HG03045 (cell line): ENCODE data around the gene ALK.

Experiments used
- ATAC-seq: cut with Tn5 transposase; IDR thresholded peaks from one replicate; pipeline ENCODE4 v1.9.1; 2021; ENCODE audit warnings: mild to moderate bottlenecking, moderate library complexity; ENCODE audit not compliant: unreplicated experiment

The ALK gene

DNA sequence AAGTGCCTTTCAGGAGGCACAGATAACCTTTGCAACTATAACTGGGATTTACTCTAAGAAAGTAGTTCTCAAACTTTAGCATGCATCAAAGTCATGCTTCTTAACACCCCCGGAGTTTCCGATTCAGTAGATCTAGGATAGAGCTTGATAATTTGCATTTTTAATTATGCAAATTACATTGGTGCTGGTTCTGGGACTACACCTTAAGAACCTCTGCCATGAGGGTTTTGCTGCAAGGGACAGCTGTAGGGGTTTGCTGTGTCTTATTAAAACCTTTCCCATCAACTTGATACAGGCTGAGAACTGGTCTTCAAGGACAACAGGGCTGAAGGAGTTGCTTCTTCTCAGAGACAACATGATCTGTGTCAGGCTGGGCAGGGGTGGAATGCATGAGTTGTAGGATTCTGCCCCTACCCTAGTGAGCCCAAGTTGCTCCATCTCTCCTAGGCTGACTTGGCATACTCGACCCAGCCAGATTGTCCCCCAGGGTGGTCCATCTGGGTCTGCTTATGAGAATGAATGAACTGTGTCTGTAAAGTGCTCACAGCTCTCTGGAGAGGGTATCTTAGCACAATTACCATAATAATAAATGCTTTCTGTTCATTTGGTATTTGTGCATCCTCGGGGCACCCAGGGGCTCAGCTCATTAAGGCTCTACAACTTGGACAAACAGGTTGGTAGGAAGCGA is 573.5 kb downstream of the ALK start:
- ATAC-seq: no peak

DNA sequence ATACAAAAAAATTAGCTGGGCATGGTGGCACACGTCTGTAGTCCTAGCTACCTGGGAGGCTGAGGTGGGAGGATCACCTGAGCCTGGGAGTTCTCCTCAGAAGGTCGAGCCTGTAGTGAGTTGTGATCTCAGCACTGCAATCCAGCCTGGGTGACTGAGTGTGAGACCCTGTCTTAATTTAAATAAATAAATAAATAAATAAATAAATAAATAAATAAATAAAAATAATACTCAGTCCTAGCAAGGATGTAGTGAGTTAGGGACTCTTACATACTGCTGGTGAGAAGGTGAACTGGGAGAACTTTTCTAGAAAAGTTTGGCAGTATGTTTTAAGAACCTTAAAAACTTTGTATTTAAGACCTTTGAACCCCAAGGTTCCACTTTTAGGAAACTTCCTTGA is 576.1 kb downstream of the ALK start:
- no peak for ATAC-seq

DNA sequence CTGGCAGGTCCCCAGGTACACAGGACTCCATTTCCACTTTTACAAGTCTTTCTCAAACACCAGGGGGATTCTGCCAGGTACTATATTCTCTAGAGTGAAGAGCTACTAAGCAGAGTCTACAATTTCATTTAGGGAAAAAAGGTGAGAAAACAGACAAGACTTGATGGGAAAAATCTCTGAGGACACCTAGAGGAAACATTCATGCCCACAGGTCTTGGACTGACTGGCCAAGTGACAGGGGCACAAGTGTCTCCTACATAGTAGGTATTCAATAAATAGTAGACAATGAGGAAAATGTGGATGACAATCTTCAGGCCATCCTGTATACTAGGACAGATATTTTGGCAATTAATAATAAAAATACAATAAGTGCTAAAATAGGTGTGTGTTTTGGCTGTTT is 577.6 kb downstream of the ALK start:
- ATAC-seq: no peak

DNA sequence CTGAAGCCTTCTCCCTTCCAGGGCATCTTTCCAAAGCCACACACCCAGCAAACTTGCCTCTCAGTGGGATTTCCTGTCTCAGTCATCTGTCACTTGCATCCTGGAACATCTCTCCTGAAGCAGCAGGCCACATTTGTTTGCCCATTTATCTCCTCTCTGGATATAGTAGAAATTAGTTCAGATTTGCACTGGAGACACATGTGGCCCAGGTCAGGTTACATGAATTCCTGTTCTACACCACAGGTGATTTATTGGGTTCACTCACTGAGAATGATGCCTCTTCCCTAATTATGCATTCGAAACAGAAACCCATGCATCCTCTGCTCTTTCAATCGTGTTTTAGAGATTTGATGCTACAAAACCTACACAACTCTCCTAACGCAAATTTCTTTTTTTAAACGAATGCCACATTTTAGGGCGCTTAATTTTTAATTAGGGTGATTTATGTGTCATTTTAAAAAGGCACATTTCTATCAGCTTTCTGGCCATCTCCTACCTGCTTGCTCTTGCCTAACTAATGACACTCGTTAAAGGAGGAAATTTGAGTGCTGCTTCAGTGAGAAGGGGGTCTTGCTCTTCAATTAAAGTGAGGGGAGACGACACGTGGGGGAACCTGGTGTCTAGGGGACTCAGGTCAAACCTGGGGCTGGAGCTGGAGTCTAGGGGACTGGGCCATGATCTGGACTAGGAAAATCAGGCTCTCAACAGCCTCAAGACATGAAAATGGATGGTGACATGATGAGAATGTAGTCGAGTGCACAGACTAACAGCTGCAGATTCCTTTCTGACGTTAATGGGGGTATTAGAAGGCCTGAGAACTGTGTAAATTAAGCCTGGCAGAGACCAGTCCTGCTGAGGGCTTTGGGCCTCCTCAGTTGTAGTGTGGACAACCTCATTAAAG is 584.8 kb downstream of the ALK start:
- no peak for ATAC-seq

DNA sequence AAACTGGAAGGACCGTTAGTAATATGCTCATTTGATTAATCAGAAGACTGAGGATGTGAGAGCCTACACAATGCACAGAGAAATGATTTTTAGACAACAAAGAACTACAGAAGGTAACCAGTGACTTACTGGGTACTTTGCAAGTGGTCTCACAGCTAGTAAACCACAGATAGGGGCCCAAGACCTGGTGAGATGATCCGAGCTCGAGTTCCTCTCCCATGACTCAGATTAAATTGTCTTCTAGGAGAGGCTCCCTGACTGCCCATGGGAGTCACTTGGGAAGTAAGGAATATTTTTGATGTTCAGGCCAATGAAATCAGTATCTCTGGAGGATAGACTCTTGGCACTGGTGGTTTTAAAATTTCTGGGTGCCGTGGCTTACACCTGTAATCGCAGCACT is 586.0 kb downstream of the ALK start:
- no peak for ATAC-seq

DNA sequence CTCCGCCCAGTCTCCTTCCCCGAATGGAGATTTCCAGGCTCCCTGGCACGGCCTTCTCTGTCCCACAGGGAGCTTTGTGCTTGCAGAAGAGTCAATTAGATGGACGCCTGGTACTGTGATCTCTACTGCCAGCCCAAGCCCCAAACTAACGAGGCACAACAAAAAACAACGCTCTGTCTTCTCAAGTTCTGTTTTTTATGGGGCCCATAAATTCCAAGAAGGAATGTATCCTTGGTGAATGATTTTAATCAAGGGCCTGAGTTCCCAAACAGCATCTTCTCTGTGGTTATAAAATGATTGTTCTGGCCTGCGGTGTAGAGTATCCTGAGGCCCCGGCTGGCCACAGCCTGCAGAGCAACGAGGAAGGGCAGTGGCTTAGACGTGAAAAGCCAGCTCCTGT is 586.7 kb downstream of the ALK start:
- ATAC-seq: no peak

DNA sequence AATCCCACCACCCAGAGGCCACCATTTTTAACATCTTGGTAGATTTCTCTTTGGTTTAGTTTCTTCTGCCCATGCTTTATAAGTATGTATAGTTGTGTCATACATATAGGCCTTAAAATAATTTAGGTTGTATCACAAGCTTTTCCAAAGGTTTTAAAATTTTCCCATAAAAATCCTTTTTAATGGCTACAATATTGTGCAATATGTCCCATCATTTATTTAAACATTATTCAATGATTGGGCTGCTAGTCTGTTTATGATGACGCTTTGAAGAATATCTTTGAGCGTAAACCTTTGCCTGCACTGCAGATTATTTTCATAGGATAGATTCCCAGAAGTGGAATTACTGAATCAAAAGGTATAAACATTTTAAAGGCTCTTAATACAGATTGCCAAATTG is 588.8 kb downstream of the ALK start:
- ATAC-seq: no peak

DNA sequence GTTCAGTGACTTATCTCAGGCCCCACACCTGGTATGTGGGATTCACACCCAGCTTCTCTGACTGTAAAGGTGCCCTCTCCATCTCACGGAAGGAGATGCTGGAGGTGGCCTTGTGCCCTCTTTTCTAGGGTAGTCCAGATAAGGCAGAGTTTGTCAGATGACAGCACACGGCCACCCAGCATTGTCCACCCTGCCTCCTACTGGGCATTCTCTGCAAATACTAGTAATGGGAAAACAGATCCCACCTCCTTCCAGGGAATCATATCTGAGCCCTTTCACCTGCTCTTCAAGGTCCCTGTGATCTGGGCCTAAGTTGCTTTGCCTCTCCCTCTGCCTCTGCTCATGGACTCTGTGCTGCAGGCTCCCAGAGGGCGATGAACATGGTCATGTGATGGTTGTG is 591.5 kb downstream of the ALK start:
- no peak for ATAC-seq

DNA sequence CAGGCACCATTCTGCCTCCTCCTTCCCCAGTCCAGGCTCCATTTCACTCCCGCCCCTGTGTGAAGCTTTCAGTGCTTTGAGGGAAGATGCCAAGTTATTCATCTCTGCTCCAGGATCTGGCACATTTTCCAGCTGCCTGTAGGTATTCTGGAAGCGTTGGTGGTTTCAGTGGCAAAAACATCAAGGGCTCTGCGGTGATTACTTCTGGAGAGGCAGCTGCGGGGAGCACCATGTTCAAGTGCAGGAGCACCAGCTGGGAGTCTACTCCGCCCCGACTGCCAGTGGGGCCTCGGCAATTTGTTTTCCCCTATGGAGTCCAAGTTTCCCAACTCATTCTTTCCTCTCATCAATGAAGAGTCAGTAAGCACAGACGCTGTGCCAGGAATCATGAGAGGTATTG is 594.5 kb downstream of the ALK start:
- no peak for ATAC-seq

DNA sequence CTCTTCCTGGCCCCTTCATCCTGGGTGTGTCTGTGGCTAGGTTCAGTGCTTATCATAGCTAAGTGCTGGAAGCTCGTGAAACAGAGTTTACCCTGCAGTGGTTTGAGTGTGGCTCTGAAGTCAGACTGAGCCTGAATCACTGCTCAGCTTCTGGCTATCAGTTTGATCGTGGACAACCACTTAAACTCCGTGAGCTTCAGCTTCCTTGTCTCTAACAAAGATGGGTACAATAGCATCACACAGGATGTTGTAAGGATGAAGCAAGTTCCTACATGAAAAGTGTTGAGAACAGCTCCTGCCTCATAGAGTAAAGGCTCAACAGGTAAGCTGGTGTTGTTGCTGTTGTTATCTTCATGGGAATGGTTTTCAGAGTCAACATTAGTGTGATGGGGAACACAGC is 595.8 kb downstream of the ALK start:
- no peak for ATAC-seq

DNA sequence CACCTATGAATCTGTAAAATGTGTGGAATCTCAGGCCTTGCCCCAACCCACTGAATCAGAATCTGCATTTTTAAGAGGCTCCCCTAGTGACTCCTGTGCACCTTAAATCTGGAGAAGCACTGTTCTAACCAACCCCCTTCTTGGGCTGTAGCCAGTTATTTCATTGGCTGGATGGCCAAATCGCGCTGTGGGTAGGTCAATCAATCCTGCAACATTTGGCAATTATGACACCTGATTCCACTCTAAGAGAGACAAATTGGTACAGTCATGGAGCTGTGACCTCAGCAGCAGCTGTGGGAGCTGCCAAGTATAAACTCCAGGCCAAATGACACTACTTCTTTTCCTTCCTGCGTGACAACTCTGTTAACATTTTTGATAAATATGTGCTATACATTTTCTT is 597.4 kb downstream of the ALK start:
- no peak for ATAC-seq

DNA sequence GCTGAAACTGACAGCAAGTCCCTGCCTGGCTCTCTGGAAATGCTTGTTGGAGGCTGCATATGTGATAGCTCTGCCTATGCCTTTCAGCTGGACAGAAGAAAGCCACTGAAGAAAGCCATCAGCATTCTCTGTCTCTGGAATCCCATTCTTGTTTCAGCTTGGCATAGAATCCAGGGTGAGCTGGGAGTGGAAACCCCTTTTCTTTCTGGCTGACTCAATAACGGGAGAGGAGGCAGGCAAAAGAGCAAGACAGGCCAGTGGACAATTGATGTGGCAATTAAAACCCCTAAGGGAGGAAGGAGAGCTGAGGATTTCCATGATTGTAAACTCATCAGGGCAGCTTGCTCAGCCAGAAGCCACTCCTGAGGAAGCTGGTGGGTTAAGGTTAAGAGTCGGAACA is 598.1 kb downstream of the ALK start:
- ATAC-seq: no peak

DNA sequence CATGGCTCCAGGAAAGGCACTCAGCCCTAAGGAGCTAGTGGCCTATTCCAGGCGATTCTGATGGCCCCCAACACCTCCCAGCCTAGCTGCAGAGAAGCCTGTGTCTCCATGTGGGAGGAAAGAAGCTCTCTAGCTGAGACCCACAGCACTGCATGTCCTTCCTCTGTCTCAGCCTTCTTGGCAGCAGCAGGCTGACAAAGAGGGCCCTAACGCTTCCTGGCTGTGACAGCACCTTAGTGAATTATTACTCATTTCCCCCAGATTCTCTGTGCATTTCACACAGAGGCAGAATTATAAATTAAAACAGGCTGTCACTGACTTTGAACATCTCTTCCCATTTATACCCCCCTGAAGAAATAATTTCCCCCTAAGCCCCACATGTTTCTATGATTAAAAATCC is 599.4 kb downstream of the ALK start:
- ATAC-seq: no peak

DNA sequence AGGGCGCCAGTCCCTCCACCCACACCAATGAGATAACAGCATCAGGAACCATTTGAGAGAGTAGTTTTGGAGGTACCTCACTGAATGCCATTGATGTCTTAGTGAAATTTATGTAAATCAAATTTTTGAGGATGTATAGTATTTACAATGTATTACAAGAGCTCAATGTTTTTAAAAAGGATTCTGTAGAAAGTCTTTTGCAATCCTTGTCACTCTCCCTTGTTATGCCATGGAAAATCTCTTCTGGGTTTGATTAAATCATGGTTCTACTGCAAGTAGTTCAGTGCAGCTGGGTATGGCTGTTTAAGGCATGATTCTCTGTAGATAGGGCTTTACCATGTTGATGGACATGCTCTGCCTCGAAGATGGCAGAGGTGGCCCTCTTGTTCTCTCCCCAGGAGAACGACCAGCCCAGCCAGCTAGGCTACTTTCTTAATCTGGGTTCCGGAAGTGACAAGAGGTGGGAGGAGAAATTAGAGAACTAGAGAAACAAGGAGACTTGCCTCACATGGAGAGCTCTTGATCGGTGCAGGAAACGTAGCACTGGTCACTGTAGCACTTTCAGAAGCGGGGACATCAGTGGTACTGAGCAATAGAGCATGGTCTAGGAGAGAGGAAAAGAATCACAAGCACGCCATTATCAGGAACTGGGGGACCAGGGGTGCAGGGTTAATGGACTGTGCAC is 603.4 kb downstream of the ALK start:
- ATAC-seq: no peak

DNA sequence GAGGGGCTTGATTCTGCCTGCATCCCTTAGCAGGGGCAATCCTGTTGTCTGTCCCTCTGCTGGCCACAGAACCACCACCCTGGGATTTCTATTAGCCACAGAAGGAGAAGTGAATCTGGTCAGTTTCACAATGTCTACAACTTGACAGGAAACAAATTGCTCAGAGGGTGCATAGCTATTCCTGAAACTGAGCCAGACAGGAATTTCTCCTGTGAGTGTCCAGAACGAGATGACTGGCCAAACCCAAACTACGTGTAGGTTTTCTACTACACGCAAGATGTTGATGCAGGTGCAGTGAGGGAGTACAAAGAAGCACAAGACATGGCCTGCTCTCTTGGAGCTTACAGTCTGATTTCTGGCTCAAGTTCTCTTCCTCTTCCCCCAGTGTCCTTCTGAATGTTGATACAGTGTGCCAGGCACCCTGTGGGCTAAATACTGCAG is 604.3 kb downstream of the ALK start:
- ATAC-seq: peak; percentile 38

DNA sequence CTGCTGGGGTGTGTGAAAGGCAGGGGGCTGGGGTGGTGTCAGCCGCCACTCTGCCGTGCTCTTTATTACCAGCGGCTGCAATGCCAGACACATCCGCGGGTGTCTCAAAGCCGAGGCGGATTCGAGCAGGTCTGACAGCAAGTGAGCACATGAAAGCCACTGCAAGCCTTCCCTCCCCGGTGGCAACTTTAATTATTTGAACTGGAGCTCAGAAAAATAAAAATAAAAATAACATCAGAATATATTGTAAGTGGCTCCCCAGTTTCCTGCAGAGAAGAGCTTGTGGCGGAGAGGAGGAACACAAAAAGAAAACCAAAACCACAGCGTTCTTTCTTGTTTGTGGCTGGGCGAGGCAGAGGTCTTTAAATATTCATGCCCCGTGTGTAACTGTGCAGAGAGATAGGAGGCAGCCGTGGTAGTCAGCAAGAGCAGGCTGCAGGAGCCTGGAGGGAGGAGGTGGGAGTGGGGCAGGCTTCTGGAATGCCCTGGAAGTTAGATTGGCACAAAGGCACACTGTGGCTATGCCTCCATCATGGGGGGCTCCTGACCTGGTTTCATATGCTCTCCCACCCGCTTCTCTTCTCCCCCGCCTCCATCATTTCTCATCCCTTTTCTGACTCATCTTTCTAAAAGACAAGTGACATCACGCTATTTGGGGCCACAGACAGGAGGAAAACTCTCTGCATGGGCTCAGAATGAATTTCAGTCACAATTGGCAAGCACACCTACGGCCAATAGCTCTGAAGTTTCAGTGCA is 606.4 kb downstream of the ALK start:
- peak; percentile 77 for ATAC-seq

DNA sequence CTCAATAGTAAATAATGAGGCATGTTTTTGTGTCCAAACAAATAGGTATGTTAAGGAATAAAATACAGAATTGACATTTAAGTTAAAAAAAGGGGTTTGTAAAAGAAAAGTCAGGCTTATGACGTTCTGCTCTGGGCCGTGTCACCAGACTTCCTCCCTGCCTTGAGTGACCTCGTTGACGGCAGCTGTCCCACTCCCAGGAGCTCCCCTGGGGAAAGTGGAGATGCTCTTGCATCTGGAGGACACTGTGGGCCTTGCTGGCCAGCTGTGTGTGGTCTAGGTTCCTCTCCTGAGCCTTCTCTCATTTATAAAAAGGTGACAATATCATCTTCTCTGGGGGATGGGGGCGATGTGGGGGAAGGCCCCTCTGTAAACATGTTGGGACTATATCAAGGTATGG is 609.9 kb downstream of the ALK start:
- no peak for ATAC-seq

DNA sequence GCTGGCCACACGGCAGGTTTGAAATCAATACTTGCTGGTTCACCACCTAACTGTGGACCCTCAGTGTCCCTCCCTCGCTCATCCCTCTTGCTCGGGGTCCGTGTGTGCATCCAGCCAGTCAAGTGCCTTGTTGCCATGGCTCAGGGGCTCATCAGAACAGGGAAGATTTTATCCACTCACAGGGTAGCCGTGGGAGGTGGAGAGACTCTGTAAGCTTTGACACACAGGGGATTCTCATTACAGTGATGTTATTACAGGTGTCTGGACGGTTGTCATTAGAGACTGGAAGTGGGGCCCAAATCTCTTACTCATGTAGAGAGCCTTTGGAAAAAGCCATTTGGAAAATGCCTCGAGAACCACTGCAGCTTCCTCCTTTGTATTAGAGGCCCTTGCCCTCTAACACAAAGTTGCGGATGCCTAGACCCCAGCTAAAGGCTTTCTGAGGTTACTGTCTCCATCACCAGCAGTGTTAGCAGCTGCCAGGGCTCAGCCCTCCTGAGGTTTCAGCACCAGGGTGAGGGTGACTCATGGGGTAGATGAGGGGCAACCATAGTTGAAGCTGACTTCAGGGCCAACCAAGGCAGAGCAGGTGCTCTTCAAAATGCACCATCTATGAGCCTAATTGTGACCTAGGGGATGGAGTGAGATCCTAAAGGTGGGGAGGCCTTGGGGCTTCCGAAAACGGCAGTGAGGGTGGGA is 610.6 kb downstream of the ALK start:
- no peak for ATAC-seq

DNA sequence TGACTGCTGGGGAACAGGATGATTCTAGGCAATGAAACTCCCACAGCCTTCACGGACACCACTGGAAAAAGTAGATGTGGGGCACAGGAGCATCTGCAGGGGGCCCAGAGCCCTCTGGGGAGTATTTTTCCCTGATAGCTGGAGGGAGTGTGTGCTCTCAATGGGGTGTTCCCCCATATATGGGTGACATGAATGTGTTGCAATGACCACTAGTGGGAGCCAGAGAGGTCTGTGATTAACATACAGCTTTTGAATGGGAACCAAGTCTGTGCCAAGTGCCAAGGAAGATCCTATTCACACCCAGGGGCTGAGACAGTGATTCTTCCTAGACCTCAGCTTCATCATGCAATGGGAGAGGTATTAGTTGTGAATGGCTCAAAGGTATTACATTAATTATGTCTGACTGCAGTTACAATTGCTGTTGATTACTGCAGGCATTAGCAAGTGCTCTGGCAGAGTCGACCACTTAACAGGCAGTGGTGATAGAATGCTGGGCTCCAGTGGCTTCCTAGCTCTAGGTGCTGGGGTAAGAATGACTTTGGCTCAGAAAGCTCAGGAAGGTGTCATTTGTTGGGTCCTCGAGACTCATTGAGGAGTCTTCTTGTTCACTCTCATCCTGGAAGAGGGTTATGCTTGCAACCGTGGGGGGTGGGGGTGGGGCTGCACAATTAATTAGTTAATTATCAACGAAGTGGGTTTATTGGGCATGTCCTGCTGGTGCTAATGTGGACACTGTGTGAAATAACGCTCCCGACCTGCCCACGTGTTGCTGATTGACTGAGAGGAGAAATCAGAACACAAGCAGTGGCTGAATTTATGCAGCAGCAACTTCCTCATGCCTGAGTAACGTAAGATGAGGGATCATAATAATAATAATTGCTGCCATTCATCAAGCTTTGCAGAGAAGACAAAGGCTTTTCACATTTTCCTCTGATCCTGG is 612.0 kb downstream of the ALK start:
- peak; percentile 70 for ATAC-seq
